Measurements from ENCODE around the gene EPDR1. TPM values are rescaled to one million over a fixed set of nuclear protein-coding genes. Genes with fewer than 3 reads are reported as not detected.

Gene EPDR1
- total RNA-seq, 4 donors from 2014 or later, result 24.9 to 35.5 (median 30.7) TPM

GRCh38 chr7:37942934-37943610, 22.6 kb downstream of the EPDR1 start:
- peaks cover 13 to 21% (median 17%) of the 10 kb centered on the region in 4 donors for H3K4me1 ChIP-seq
- H3K27me3 ChIP-seq, result no peaks in the 10 kb centered on the region
- peaks cover 0 to 7% (median 0%) of the 10 kb centered on the region in 4 donors for H3K9me3 ChIP-seq
- no peak for DNase-seq (ENCODE audit: extremely low spot score)
- 54% methylated on average over 9 of the region's 12 CpGs for WGBS
- H3K4me3 ChIP-seq, result no peak overlapping the region
- TF ChIP-seq POLR2A (IDR thresholded peaks at IDR 0.05; ENCODE audit: low read depth) (no peak), EP300 (IDR thresholded peaks at IDR 0.05) (no peak), CTCF (IDR thresholded peaks at IDR 0.05) (no peak), POLR2AphosphoS5 (IDR thresholded peaks at IDR 0.05) (no peak)
- H3K27ac ChIP-seq (replicated peaks in 1 of 4), result peak overlapping the region; percentile 34 to 62 (median 50)
- intact Hi-C loops (cut with DNase I), result no loop called here
- no peaks in the 10 kb centered on the region for H3K36me3 ChIP-seq

GRCh38 chr7:37943905-37944736, 23.7 kb downstream of the EPDR1 start:
- intact Hi-C loops (cut with DNase I), result no loop called here
- Histone ChIP-seq H3K27me3 (no peaks in the 10 kb centered on the region), H3K36me3 (no peaks in the 10 kb centered on the region), H3K4me1 (peaks cover 13 to 21% (median 17%) of the 10 kb centered on the region in 4 donors), H3K9me3 (no peaks in the 10 kb centered on the region), H3K4me3 (no peak overlapping the region), H3K27ac (replicated peaks in 1 of 4) (peak overlapping the region; percentile 45 to 62 (median 49))
- 62% methylated on average over 8 of the region's 8 CpGs for WGBS
- no peak for TF ChIP-seq EP300 (IDR thresholded peaks at IDR 0.05)
- no peak for TF ChIP-seq POLR2A (IDR thresholded peaks at IDR 0.05; ENCODE audit: low read depth)
- TF ChIP-seq CTCF (IDR thresholded peaks at IDR 0.05), result no peak
- no peak for TF ChIP-seq POLR2AphosphoS5 (IDR thresholded peaks at IDR 0.05)
- DNase-seq (ENCODE audit: extremely low spot score), result no peak

- no peaks in the 10 kb centered on the region for H3K27me3 ChIP-seq
- H3K27ac ChIP-seq (replicated peaks in 1 of 4), result peak overlapping the region in 1 of 4 donors; percentile 62
- TF ChIP-seq POLR2A (IDR thresholded peaks at IDR 0.05; ENCODE audit: low read depth), result no peak
- no peak for TF ChIP-seq POLR2AphosphoS5 (IDR thresholded peaks at IDR 0.05)
- no peak for TF ChIP-seq CTCF (IDR thresholded peaks at IDR 0.05)
- TF ChIP-seq EP300 (IDR thresholded peaks at IDR 0.05), result no peak
- 74% methylated on average over 2 of the region's 2 CpGs for WGBS
- H3K9me3 ChIP-seq, result no peaks in the 10 kb centered on the region
- DNase-seq (ENCODE audit: extremely low spot score), result no peak
- H3K4me1 ChIP-seq, result peaks cover 13 to 21% (median 17%) of the 10 kb centered on the region in 4 donors
- no peak overlapping the region for H3K4me3 ChIP-seq
- intact Hi-C loops (cut with DNase I), result no loop called here
- H3K36me3 ChIP-seq, result no peaks in the 10 kb centered on the region
Observed at GRCh38 chr7:37944737-37945054, 24.3 kb downstream of the EPDR1 start.

GRCh38 chr7:37945336-37945735, 24.9 kb downstream of the EPDR1 start:
- no peaks in the 10 kb centered on the region for H3K36me3 ChIP-seq
- H3K9me3 ChIP-seq, result no peaks in the 10 kb centered on the region
- TF ChIP-seq POLR2AphosphoS5 (IDR thresholded peaks at IDR 0.05), result no peak
- TF ChIP-seq CTCF (IDR thresholded peaks at IDR 0.05), result no peak
- no peak for TF ChIP-seq EP300 (IDR thresholded peaks at IDR 0.05)
- no peak for TF ChIP-seq POLR2A (IDR thresholded peaks at IDR 0.05; ENCODE audit: low read depth)
- peaks cover 13 to 21% (median 17%) of the 10 kb centered on the region in 4 donors for H3K4me1 ChIP-seq
- no peak for DNase-seq (ENCODE audit: extremely low spot score)
- no peak overlapping the region for H3K27ac ChIP-seq (replicated peaks in 1 of 4)
- H3K4me3 ChIP-seq, result no peak overlapping the region
- H3K27me3 ChIP-seq, result no peaks in the 10 kb centered on the region
- intact Hi-C loops (cut with DNase I), result no loop called here
- WGBS, result 71% methylated on average over 4 of the region's 4 CpGs
